Measurements from ENCODE around the gene ANTXR2.
"Not testable (repeated sequence)": the region's sequence is repeated elsewhere in the genome, so short reads cannot be mapped to it uniquely, and the experiment has no call there.

Gene ANTXR2

DNA sequence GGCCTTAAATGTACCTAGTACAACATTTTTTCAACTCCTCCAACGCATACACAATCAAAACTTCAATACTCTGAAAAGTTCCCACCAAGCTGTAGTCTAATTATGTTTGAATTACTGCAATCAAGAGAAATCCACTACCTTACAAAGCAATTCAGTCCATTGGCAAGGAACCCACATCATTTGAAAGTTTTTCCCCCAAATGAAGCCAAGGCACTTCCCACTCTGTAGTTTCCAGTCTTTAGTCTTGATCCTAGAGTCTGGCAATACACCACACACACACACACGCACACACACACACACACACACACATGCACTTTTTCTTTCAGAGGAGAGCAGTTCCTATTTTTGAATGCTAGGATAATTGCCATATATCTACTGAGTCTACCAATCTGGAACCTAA, 79.6 kb downstream of the ANTXR2 start:
- H3K9me3 ChIP-seq (ENCODE audit: severe bottlenecking), result no peaks in the 10 kb centered on the region
- no peaks in the 10 kb centered on the region for H3K4me1 ChIP-seq (ENCODE audit: insufficient read depth, poor library complexity, severe bottlenecking)
- no peaks in the 10 kb centered on the region for H3K27me3 ChIP-seq (ENCODE audit: insufficient read depth, poor library complexity, severe bottlenecking)
- DNase-seq (ENCODE audit: low spot score) (no peak), ATAC-seq (ENCODE audit: low read depth) (no peak)
- peaks cover 9% of the 10 kb centered on the region for H3K36me3 ChIP-seq (ENCODE audit: low read depth)
- TF ChIP-seq, protein P1, sequence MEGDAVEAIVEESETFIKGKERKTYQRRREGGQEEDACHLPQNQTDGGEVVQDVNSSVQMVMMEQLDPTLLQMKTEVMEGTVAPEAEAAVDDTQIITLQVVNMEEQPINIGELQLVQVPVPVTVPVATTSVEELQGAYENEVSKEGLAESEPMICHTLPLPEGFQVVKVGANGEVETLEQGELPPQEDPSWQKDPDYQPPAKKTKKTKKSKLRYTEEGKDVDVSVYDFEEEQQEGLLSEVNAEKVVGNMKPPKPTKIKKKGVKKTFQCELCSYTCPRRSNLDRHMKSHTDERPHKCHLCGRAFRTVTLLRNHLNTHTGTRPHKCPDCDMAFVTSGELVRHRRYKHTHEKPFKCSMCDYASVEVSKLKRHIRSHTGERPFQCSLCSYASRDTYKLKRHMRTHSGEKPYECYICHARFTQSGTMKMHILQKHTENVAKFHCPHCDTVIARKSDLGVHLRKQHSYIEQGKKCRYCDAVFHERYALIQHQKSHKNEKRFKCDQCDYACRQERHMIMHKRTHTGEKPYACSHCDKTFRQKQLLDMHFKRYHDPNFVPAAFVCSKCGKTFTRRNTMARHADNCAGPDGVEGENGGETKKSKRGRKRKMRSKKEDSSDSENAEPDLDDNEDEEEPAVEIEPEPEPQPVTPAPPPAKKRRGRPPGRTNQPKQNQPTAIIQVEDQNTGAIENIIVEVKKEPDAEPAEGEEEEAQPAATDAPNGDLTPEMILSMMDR (IDR thresholded peaks at IDR 0.05; ENCODE audit: poor library complexity, severe bottlenecking), result no peak
- H3K4me3 ChIP-seq (ENCODE audit: severe bottlenecking), result no peak overlapping the region
- no peak overlapping the region for H3K27ac ChIP-seq (ENCODE audit: poor library complexity, severe bottlenecking)

DNA sequence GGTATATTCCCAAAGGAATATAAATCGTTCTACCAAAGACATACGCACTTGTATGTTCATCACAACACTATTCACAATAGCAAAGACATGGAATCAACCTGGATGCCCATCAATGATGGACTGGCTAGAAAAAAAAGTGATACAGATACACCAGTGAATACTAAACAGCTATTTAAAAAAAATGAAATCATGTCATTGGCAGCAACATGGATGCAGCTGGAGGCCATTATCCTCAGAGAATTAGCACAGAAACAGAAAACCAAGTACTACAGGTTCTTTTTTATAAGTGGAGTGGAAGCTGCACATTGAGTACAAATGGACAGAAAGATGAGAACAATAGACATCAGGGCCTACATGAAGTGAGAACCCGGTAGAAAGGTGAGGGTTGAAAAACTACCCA, 81.4 kb downstream of the ANTXR2 start:
- no peaks in the 10 kb centered on the region for H3K27me3 ChIP-seq (ENCODE audit: insufficient read depth, poor library complexity, severe bottlenecking)

DNA sequence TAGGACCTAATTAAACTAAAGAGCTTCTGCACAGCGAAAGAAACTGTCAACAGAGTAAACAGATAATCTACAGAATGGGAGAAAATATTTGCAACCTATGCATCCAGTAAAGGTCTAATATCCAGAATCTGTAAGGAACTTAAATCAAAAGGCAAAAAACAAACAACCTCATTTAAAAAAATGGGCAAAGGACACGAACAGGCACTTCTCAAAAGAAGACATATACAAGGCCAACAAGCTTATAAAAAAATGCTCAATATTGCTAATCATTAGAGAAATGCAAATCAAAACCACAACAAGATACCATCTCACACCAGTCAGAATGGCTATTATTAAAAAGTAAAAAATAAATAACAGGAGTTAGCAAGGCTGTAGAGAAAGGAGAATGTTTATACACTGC, 81.9 kb downstream of the ANTXR2 start:
- H3K27me3 ChIP-seq (ENCODE audit: insufficient read depth, poor library complexity, severe bottlenecking); H3K36me3 ChIP-seq (ENCODE audit: low read depth); DNase-seq (ENCODE audit: low spot score); H3K4me3 ChIP-seq (ENCODE audit: severe bottlenecking); ATAC-seq (ENCODE audit: low read depth); H3K9me3 ChIP-seq (ENCODE audit: severe bottlenecking); H3K4me1 ChIP-seq (ENCODE audit: insufficient read depth, poor library complexity, severe bottlenecking); H3K27ac ChIP-seq (ENCODE audit: poor library complexity, severe bottlenecking): not testable (repeated sequence)

More for the DNA sequence above, 81.4 kb downstream of the ANTXR2 start:
- H3K36me3 ChIP-seq (ENCODE audit: low read depth), result peaks cover 9% of the 10 kb centered on the region
- no peak for ATAC-seq (ENCODE audit: low read depth)
- peaks cover 9% of the 10 kb centered on the region for H3K4me1 ChIP-seq (ENCODE audit: insufficient read depth, poor library complexity, severe bottlenecking)
- H3K4me3 ChIP-seq (ENCODE audit: severe bottlenecking), result no peak overlapping the region
- no peak overlapping the region for H3K27ac ChIP-seq (ENCODE audit: poor library complexity, severe bottlenecking)
- no peak for DNase-seq (ENCODE audit: low spot score)
- TF ChIP-seq, protein P1 (IDR thresholded peaks at IDR 0.05; ENCODE audit: poor library complexity, severe bottlenecking), result no peak
- no peaks in the 10 kb centered on the region for H3K9me3 ChIP-seq (ENCODE audit: severe bottlenecking)

DNA sequence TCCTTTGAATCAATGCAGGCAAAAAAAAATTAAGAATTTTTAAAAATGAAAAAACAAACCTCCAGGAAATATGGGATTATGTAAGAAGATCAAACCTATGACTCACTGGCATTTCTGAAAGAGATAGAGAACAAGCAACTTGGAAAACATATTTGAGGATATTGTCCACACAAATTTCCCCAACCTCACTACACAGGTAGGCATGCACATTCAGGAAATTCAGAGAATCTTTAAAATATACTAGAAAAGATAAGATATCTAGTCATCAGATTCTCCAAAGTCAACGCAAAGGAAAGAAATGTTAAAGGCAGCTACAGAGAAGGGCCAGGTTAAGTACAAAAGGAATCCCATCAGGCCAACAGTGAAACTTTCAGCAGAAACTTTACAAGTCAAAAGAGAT, 85.6 kb downstream of the ANTXR2 start:
- Histone ChIP-seq H3K9me3 (ENCODE audit: severe bottlenecking) (no peaks in the 10 kb centered on the region), H3K27me3 (ENCODE audit: insufficient read depth, poor library complexity, severe bottlenecking) (no peaks in the 10 kb centered on the region), H3K36me3 (ENCODE audit: low read depth) (peaks cover 26% of the 10 kb centered on the region), H3K4me1 (ENCODE audit: insufficient read depth, poor library complexity, severe bottlenecking) (peaks cover 13% of the 10 kb centered on the region), H3K4me3 (ENCODE audit: severe bottlenecking) (no peak overlapping the region), H3K27ac (ENCODE audit: poor library complexity, severe bottlenecking) (peak overlapping the region; percentile 41)
- ATAC-seq (ENCODE audit: low read depth) (0 out of 3 replicates have a peak, but pooled peaks have one; percentile 38), DNase-seq (ENCODE audit: low spot score) (no peak)
- TF ChIP-seq, protein P1 (IDR thresholded peaks at IDR 0.05; ENCODE audit: poor library complexity, severe bottlenecking), result no peak

DNA sequence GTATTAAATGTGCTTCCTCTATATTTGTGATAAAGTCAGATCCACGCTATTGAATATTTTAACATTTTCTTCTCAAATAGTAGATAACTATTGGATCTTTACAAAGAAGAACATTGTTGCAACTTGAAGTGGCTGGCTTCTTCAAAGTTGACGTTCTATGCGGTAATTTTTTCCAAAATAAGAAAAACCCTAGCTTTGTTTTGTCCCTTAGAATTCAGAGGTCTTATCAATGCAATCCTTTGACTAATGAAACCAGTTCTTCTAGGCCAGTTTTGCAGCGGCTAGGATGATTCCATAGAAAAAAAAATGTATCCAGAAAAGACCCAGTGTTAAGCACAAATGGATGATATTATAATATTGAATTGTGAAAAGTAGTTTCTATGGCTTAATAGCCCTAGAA, 89.6 kb downstream of the ANTXR2 start:
- Histone ChIP-seq H3K27me3 (ENCODE audit: insufficient read depth, poor library complexity, severe bottlenecking) (no peaks in the 10 kb centered on the region), H3K4me1 (ENCODE audit: insufficient read depth, poor library complexity, severe bottlenecking) (peaks cover 13% of the 10 kb centered on the region), H3K9me3 (ENCODE audit: severe bottlenecking) (no peaks in the 10 kb centered on the region), H3K4me3 (ENCODE audit: severe bottlenecking) (no peak overlapping the region), H3K36me3 (ENCODE audit: low read depth) (peaks cover 54% of the 10 kb centered on the region), H3K27ac (ENCODE audit: poor library complexity, severe bottlenecking) (no peak overlapping the region)
- TF ChIP-seq, protein P1 (IDR thresholded peaks at IDR 0.05; ENCODE audit: poor library complexity, severe bottlenecking), result no peak
- ATAC-seq (ENCODE audit: low read depth) (no peak), DNase-seq (ENCODE audit: low spot score) (no peak)
